SK-N-SH (cell line): ENCODE measurements around the gene MT1X. TPM values are rescaled to one million over a fixed set of nuclear protein-coding genes. Genes with fewer than 3 reads are reported as not detected.

Experiments
- CTCF ChIA-PET: fragments of 300-600, 350-600 bp; formaldehyde crosslinking; extraction: SDS; loops from one replicate; lab custom pipeline; 2021; lab: Yijun Ruan, JAX
- POLR2A ChIA-PET: fragments of 350-600 bp; sonication (Branson Sonifier 250); formaldehyde crosslinking; extraction: SDS; loops from one replicate; lab custom pipeline; 2020; ENCODE audit warnings: antibody characterized with exemption, inconsistent platforms; lab: Yijun Ruan, JAX
- DNase-seq: peaks from one replicate; pipeline ENCODE4 v3.0.0; 2012
- H2AFZ ChIP-seq: fragments of 200-600 bp; sonication (generic); 2 replicates; pipeline ENCODE4 v1.8.1; 2016; ENCODE audit warnings: antibody characterized with exemption, mild to moderate bottlenecking, low read depth
- H3F3A ChIP-seq: fragments of 200-600 bp; sonication (generic); replicated peaks from 2 replicates; pipeline ENCODE3; 2016; ENCODE audit warnings: antibody characterized with exemption, mild to moderate bottlenecking; ENCODE audit not compliant: insufficient read depth
- H3K27ac ChIP-seq, 2 experiments: fragments of 200-500 bp in 1 of 2; fragments of 200-600 bp in 1 of 2; sonication (Bioruptor generic) in 1 of 2; sonication (generic), shearing (Covaris generic) in 1 of 2; 2 replicates each; pipeline versions ENCODE4 v1.5.1 to v1.6.1; 2014 to 2016; ENCODE audit warnings: low read depth in 2 of 2, inconsistent platforms in 1 of 2, low read length in 1 of 2, mild to moderate bottlenecking in 1 of 2, mixed read lengths in 1 of 2
- H3K27me3 ChIP-seq: fragments of 200-600 bp; sonication (generic), shearing (Covaris generic); 2 replicates; pipeline ENCODE4 v1.6.1; 2016; ENCODE audit warnings: mixed run types; ENCODE audit not compliant: insufficient read depth
- H3K36me3 ChIP-seq, 2 experiments: fragments of 200-500 bp in 1 of 2; fragments of 200-600 bp in 1 of 2; sonication (Bioruptor generic) in 1 of 2; sonication (generic) in 1 of 2; replicated peaks in 1 of 2; 2 replicates each; pipeline versions ENCODE3 to v1.5.1; 2014 to 2016; ENCODE audit warnings: low read length in 1 of 2, mild to moderate bottlenecking in 1 of 2; ENCODE audit not compliant: insufficient read depth in 2 of 2, control insufficient read depth in 1 of 2
- H3K4me1 ChIP-seq, 2 experiments: fragments of 200-500 bp in 1 of 2; fragments of 200-600 bp in 1 of 2; sonication (Bioruptor generic) in 1 of 2; sonication (generic), shearing (Covaris generic) in 1 of 2; 2 replicates each; pipeline versions ENCODE4 v1.5.1 to v1.6.1; 2014 to 2016; ENCODE audit warnings: low read depth in 1 of 2, low read length in 1 of 2, mixed run types in 1 of 2; ENCODE audit not compliant: insufficient read depth in 2 of 2, control insufficient read depth in 1 of 2
- H3K4me2 ChIP-seq: fragments of 200-600 bp; sonication (generic), shearing (Covaris generic); 2 replicates; pipeline ENCODE4 v1.6.1; 2017; ENCODE audit warnings: mixed run types
- H3K4me3 ChIP-seq, 2 experiments: fragments of 200-500 bp in 1 of 2; fragments of 200-600 bp in 1 of 2; sonication (Bioruptor generic) in 1 of 2; sonication (generic), shearing (Covaris generic) in 1 of 2; 2 replicates each; pipeline versions ENCODE4 v1.5.1 to v1.8.1; 2014 to 2016; ENCODE audit warnings: low read depth in 2 of 2, inconsistent platforms in 1 of 2, low read length in 1 of 2, mild to moderate bottlenecking in 1 of 2, mixed read lengths in 1 of 2, moderate library complexity in 1 of 2
- H3K79me2 ChIP-seq: fragments of 200-600 bp; sonication (generic); 2 replicates; pipeline ENCODE4 v1.8.1; 2017; ENCODE audit warnings: mild to moderate bottlenecking; ENCODE audit not compliant: insufficient read depth
- H3K9ac ChIP-seq: fragments of 200-600 bp; sonication (generic); 2 replicates; pipeline ENCODE4 v1.6.1; 2017; ENCODE audit warnings: mixed run types
- H3K9me2 ChIP-seq: fragments of 200-600 bp; sonication (generic); 2 replicates; pipeline ENCODE4 v1.6.1; 2017; ENCODE audit warnings: mixed run types
- H3K9me3 ChIP-seq: fragments of 200-600 bp; sonication (generic); 2 replicates; pipeline ENCODE4 v1.6.1; 2017; ENCODE audit warnings: mixed run types, mild to moderate bottlenecking, moderate library complexity
- H4K20me1 ChIP-seq: fragments of 200-600 bp; sonication (generic); 2 replicates; pipeline ENCODE4 v1.6.1; 2017; ENCODE audit warnings: mild to moderate bottlenecking, mixed run types; ENCODE audit not compliant: insufficient read depth
- CHD2 ChIP-seq: fragments of 150-350 bp; IDR thresholded peaks from 2 replicates; pipeline ENCODE4 v1.6.1; 2018; ENCODE audit warnings: low read length; ENCODE audit not compliant: partially characterized antibody
- ELF1 ChIP-seq: IDR thresholded peaks from 2 replicates; pipeline ENCODE4 v1.4.0; 2012
- EZH2phosphoT487 ChIP-seq: fragments of 200-600 bp; sonication (generic); IDR thresholded peaks from 2 replicates; pipeline ENCODE4 v1.6.1; 2017; ENCODE audit warnings: low read depth, mixed run types, mild to moderate bottlenecking, antibody characterized with exemption, moderate library complexity, borderline replicate concordance
- FOSL2 ChIP-seq: IDR thresholded peaks from 2 replicates; pipeline ENCODE4 v1.4.0; 2012; ENCODE audit warnings: low read depth, mild to moderate bottlenecking, moderate library complexity, borderline replicate concordance
- FOXJ3 ChIP-seq: sonication (generic); formaldehyde crosslinking; IDR thresholded peaks from 2 replicates; pipeline ENCODE4 v1.5.1; 2020; ENCODE audit warnings: mild to moderate bottlenecking, missing genetic modification reagents
- FOXM1 ChIP-seq: IDR thresholded peaks from 2 replicates; pipeline ENCODE4 v1.4.0; 2012; ENCODE audit warnings: low read depth, mild to moderate bottlenecking
- GATA2 ChIP-seq: sonication (generic); formaldehyde crosslinking; IDR thresholded peaks from 2 replicates; pipeline ENCODE4 v1.5.0; 2020; ENCODE audit warnings: mild to moderate bottlenecking, missing genetic modification reagents
- PBX3 ChIP-seq: IDR thresholded peaks from 2 replicates; pipeline ENCODE4; 2012
- POLR2AphosphoS5 ChIP-seq: IDR thresholded peaks from 2 replicates; pipeline ENCODE4 v1.6.1; 2012; ENCODE audit warnings: low read depth, low read length
- RXRA ChIP-seq: IDR thresholded peaks from 2 replicates; pipeline ENCODE4 v1.4.0; 2012; ENCODE audit warnings: low read depth, mild to moderate bottlenecking, borderline replicate concordance
- SIN3A ChIP-seq: IDR thresholded peaks from 2 replicates; pipeline ENCODE4 v1.6.1; 2012; ENCODE audit warnings: low read depth, mild to moderate bottlenecking, low read length, moderate library complexity, borderline replicate concordance
- SMC3 ChIP-seq: IDR thresholded peaks from 2 replicates; pipeline ENCODE4 v1.6.1; 2012; ENCODE audit warnings: low read depth, low read length, improper control_type of control experiment
- TEAD4 ChIP-seq: IDR thresholded peaks from 2 replicates; pipeline ENCODE4 v1.4.0; 2012; ENCODE audit warnings: mild to moderate bottlenecking, borderline replicate concordance; ENCODE audit not compliant: insufficient read depth
- USF2 ChIP-seq: fragments of 150-350 bp; IDR thresholded peaks from 2 replicates; pipeline ENCODE4 v1.6.1; 2017; ENCODE audit warnings: antibody characterized with exemption, low read length, low read depth, borderline replicate concordance
- WGBS: methylation state at CpG from one replicate; pipeline ENCODE4 v1.1.6; 2017; ENCODE audit warnings: low lambda C conversion rate; 5-methylcytosine and 5-hydroxymethylcytosine counted together
- polyA plus RNA-seq, 3 experiments: library from polyadenylated mRNA; depleted of rRNA; stranded (reverse); fragments of >200 nt; gene quantifications; 2 replicates each; pipeline ENCODE4 v1.2.3, GENCODE V29; 2012
- TF ChIP-seq, protein P1 (sequence below): IDR thresholded peaks from 2 replicates; pipeline ENCODE4 v1.6.1; 2012; ENCODE audit warnings: mild to moderate bottlenecking, low read depth, low read length, moderate library complexity

Gene MT1X
- polyA plus RNA-seq, 1 of the 3 experiments (the other 2 are of a cell fraction): 213 TPM

- CTCF ChIA-PET: interaction anchor here (0.6 to 3.7 kb wide), 10 partner anchors 19 to 194 kb away, joined by 3 to 15 read pairs (median 4); no protein-coding TSS in a partner anchor
- Histone ChIP-seq H3K4me1 (peaks cover 0 to 15% of the 10 kb centered on the region in 2 experiments; a peak in 2 of 4 replicates), H3K27me3 (no peaks in the 10 kb centered on the region), H4K20me1 (no peaks in the 10 kb centered on the region), H3K9me2 (no peaks in the 10 kb centered on the region), H3K9me3 (no peaks in the 10 kb centered on the region), H3K27ac (0 out of 4 replicates have a peak overlapping the region, but pooled peaks of 1 of the 2 experiments have one; percentile 19), H3K4me3 (no peak overlapping the region), H3K9ac (no peak overlapping the region), H3K79me2 (no peaks in the 10 kb centered on the region), H3K36me3 (no peaks in the 10 kb centered on the region), H3K4me2 (no peak overlapping the region), H3F3A (no peaks in the 10 kb centered on the region), H2AFZ (no peak overlapping the region)
- DNase-seq: peak; percentile 52
- WGBS: 61% methylated on average over 12 of the region's 13 CpGs
- POLR2A ChIA-PET: interaction anchor here (0.6 kb wide), 1 partner anchor 214 kb away, joined by 3 read pairs; no protein-coding TSS in a partner anchor
- TF ChIP-seq FOXJ3 (CRISPR knock-in tag): no peak
- TF ChIP-seq GATA2: peak; percentile 64
- TF ChIP-seq, all 33 proteins: peak for 1
Observed at GRCh38 chr16:56708525-56709442, 26.5 kb downstream of the MT1X start.

- Histone ChIP-seq H3K9me2 (no peaks in the 10 kb centered on the region), H3K27ac (0 out of 4 replicates have a peak overlapping the region, but pooled peaks of 1 of the 2 experiments have one; percentile 19), H3K9me3 (no peaks in the 10 kb centered on the region), H3K4me3 (no peak overlapping the region), H3K27me3 (no peaks in the 10 kb centered on the region), H3K36me3 (no peaks in the 10 kb centered on the region), H3K4me2 (no peak overlapping the region), H3K9ac (no peak overlapping the region), H2AFZ (no peak overlapping the region), H3K4me1 (peaks cover 0 to 15% of the 10 kb centered on the region in 2 experiments; a peak in 2 of 4 replicates), H4K20me1 (no peaks in the 10 kb centered on the region), H3K79me2 (no peaks in the 10 kb centered on the region), H3F3A (no peaks in the 10 kb centered on the region)
- DNase-seq: no peak
- POLR2A ChIA-PET: no interaction called here
- no peak for TF ChIP-seq USF2
- TF ChIP-seq FOSL2: no peak
- TF ChIP-seq RXRA: no peak
- no peak for TF ChIP-seq FOXM1
- TF ChIP-seq, protein P1, sequence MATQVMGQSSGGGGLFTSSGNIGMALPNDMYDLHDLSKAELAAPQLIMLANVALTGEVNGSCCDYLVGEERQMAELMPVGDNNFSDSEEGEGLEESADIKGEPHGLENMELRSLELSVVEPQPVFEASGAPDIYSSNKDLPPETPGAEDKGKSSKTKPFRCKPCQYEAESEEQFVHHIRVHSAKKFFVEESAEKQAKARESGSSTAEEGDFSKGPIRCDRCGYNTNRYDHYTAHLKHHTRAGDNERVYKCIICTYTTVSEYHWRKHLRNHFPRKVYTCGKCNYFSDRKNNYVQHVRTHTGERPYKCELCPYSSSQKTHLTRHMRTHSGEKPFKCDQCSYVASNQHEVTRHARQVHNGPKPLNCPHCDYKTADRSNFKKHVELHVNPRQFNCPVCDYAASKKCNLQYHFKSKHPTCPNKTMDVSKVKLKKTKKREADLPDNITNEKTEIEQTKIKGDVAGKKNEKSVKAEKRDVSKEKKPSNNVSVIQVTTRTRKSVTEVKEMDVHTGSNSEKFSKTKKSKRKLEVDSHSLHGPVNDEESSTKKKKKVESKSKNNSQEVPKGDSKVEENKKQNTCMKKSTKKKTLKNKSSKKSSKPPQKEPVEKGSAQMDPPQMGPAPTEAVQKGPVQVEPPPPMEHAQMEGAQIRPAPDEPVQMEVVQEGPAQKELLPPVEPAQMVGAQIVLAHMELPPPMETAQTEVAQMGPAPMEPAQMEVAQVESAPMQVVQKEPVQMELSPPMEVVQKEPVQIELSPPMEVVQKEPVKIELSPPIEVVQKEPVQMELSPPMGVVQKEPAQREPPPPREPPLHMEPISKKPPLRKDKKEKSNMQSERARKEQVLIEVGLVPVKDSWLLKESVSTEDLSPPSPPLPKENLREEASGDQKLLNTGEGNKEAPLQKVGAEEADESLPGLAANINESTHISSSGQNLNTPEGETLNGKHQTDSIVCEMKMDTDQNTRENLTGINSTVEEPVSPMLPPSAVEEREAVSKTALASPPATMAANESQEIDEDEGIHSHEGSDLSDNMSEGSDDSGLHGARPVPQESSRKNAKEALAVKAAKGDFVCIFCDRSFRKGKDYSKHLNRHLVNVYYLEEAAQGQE: no peak
- no peak for TF ChIP-seq POLR2AphosphoS5
- TF ChIP-seq GATA2: no peak
- TF ChIP-seq SIN3A: no peak
- TF ChIP-seq ELF1: no peak
- no peak for TF ChIP-seq SMC3
- TF ChIP-seq TEAD4: no peak
- TF ChIP-seq PBX3: no peak
- no peak for TF ChIP-seq CHD2
- no peak for TF ChIP-seq EZH2phosphoT487
- CTCF ChIA-PET: interaction anchor here (0.6 to 3.7 kb wide), 9 partner anchors 12 to 195 kb away, joined by 3 to 15 read pairs (median 4); no protein-coding TSS in a partner anchor
- 77% methylated on average over 4 of the region's 4 CpGs for WGBS
Observed at GRCh38 chr16:56709443-56710040, 27.3 kb downstream of the MT1X start.
